IMR-90 (cell line): Measurements from ENCODE around the gene PLA2G2C. TPM values are rescaled to one million over a fixed set of nuclear protein-coding genes. Genes with fewer than 3 reads are reported as not detected.

Source experiments
- polyA plus RNA-seq, 3 experiments: library from polyadenylated mRNA; depleted of rRNA; stranded (reverse); fragments of >200 nt; gene quantifications; 2 replicates each; pipeline ENCODE4 v1.2.3, GENCODE V29; 2012; ENCODE audit warnings: low replicate concordance in 1 of 3
- total RNA-seq: library from RNA; depleted of rRNA; stranded (reverse); fragments of >200 nt; gene quantifications from 2 replicates; pipeline ENCODE4 v1.2.3, GENCODE V29; 2012; rRNA removed

Gene PLA2G2C
- total and polyA plus RNA-seq, 2 of the 4 experiments (the other 2 are of a cell fraction), result not detected

Other genes with a start within 250 kb of the PLA2G2C start
- not detected in 2 replicates for gene PLA2G2A, start 206.9 kb downstream of the PLA2G2C start, total RNA-seq
- not detected in 2 replicates for gene PLA2G2A, start 206.9 kb downstream of the PLA2G2C start, polyA plus RNA-seq (2012; rRNA removed)
- not detected in 2 replicates for gene PLA2G5, start 116.3 kb downstream of the PLA2G2C start, total RNA-seq
- gene PLA2G5, start 116.3 kb downstream of the PLA2G2C start, polyA plus RNA-seq (2012; rRNA removed), result not detected in 2 replicates
- not detected in 2 replicates for gene PLA2G2D, start 67.0 kb downstream of the PLA2G2C start, total RNA-seq
- gene PLA2G2D, start 67.0 kb downstream of the PLA2G2C start, polyA plus RNA-seq (2012; rRNA removed), result not detected in 2 replicates
- not detected in 2 replicates for gene PLA2G2F, start 47.2 kb downstream of the PLA2G2C start, total RNA-seq
- gene PLA2G2F, start 47.2 kb downstream of the PLA2G2C start, polyA plus RNA-seq (2012; rRNA removed), result not detected in 2 replicates
- gene UBXN10, start 422 bp downstream of the PLA2G2C start, total RNA-seq, result not detected in 2 replicates
- gene UBXN10, start 422 bp downstream of the PLA2G2C start, polyA plus RNA-seq (2012; rRNA removed), result not detected in 2 replicates
- gene VWA5B1, start 104.4 kb upstream of the PLA2G2C start, total RNA-seq, result not detected in 2 replicates
- not detected in 2 replicates for gene VWA5B1, start 104.4 kb upstream of the PLA2G2C start, polyA plus RNA-seq (2012; rRNA removed)